Heart left ventricle (tissue), 13 donors: ENCODE measurements around the gene PIP4K2A.

Experiments used
- CTCF ChIP-seq, 12 donors: fragments of 200-600 bp; sonication (generic) in 4 of 12; IDR thresholded peaks; one replicate each; pipeline versions ENCODE4 v1.5.0 to v1.8.0; 2018 to 2022; ENCODE audit warnings: antibody characterized with exemption in 12 of 12, mild to moderate bottlenecking in 5 of 12
- POLR2A ChIP-seq, 2 donors: fragments of 450-650 bp; IDR thresholded peaks; one replicate each; pipeline ENCODE4 v1.6.1; 2017; ENCODE audit warnings: antibody characterized with exemption in 2 of 2, mild to moderate bottlenecking in 2 of 2, moderate library complexity in 2 of 2
- donor health status: ischemic (EF 13 %, LVEDD 7.1; RV severe dilation, severe dysfunction).
- donor health status: DM: no; HTN: yes; CAD: no.
- donor health status: DM: no; HTN: no; CAD: no.
- donor health status: ischemic (EF 25% LVEDD 6.9; RV normal size, moderate dysfunction).
- donor health status: ischemic (EF 25% LVEDD 5.7; RV mildly dilated, moderate dysfunction).
- donor health status: ischemic (EF 35%, LVEDD 5.7; RV mildly dilated, moderate dysfunction).
- donor health status: nonischemic (EF 11% LVEDD 7.7; RV severe dilation, severe dysfunction).
- donor health status: DM: yes; HTN: yes; CAD: no.
- donor health status: PGD.
- donor health status: ischemic (EF 29% LVEDD 5.4; RV normal size, mild dysfunction).
- donor health status: nonischemic (EF 23%, LVEDD 6.1; RV moderate dilation, normal function).

GRCh38 chr10:22564060-22564459, 150.3 kb downstream of the PIP4K2A start:
- no peak for TF ChIP-seq POLR2A (IDR thresholded peaks at IDR 0.05)
- TF ChIP-seq CTCF (IDR thresholded peaks at IDR 0.05) = no peak
